Colonic mucosa (tissue), 4 donors: ENCODE measurements around the gene PLEKHN1. TPM values are rescaled to one million over a fixed set of nuclear protein-coding genes. Genes with fewer than 3 reads are reported as not detected.

Experiments
- DNase-seq: peaks from one replicate; pipeline ENCODE4 v3.0.0-alpha.2; 2020
- H3K27ac ChIP-seq: fragments of 200-600 bp; one replicate; pipeline ENCODE4 v1.8.0; 2021
- H3K27me3 ChIP-seq: fragments of 200-600 bp; one replicate; pipeline ENCODE4 v1.8.0; 2021
- H3K36me3 ChIP-seq: fragments of 200-600 bp; one replicate; pipeline ENCODE4 v1.8.0; 2021
- H3K4me1 ChIP-seq: fragments of 200-600 bp; one replicate; pipeline ENCODE4 v1.8.0; 2021; ENCODE audit warnings: mild to moderate bottlenecking
- H3K4me3 ChIP-seq: fragments of 200-600 bp; one replicate; pipeline ENCODE4 v1.8.0; 2021
- H3K9ac ChIP-seq, 2 donors: one replicate each; pipeline ENCODE4 v1.7.0; 2013; ENCODE audit warnings: control low read depth in 2 of 2, low read depth in 2 of 2, low read length in 2 of 2
- H3K9me3 ChIP-seq: fragments of 200-600 bp; one replicate; pipeline ENCODE4 v1.8.0; 2021
- CTCF ChIP-seq: fragments of 200-600 bp; IDR thresholded peaks from one replicate; pipeline ENCODE4 v1.8.0; 2022; ENCODE audit warnings: antibody characterized with exemption, mild to moderate bottlenecking
- intact Hi-C: fragments of 100-400 bp; cut with DNase I; formaldehyde crosslinking; loops from one replicate; pipeline ENCODE4 v1.14.1; 2022
- total RNA-seq, 2 donors: library from RNA; stranded (reverse); fragmentation: NEBNext Ultra II Directional in 1 of 2; extraction: Animal tissue kit (Norgen Biotek cat#: 25700) in 1 of 2; gene quantifications; one replicate each; pipeline ENCODE4 v1.2.1, GENCODE V29; 2021
- donor health status: healthy.
- donor health status: DM: no; HTN: no; CAD: no.
- donor health status: DM: no; HTN: no; CAD: no.

The PLEKHN1 gene
- total RNA-seq, 2 donors from 2014 or later: 0.61 to 0.64 TPM

- no peak for TF ChIP-seq CTCF
- no peak for DNase-seq
- H3K9me3 ChIP-seq: no peaks in the 10 kb centered on the region
- peaks cover 17% of the 10 kb centered on the region for H3K4me1 ChIP-seq
- peaks cover 71% of the 10 kb centered on the region for H3K27me3 ChIP-seq
- no peak overlapping the region for H3K9ac ChIP-seq
- H3K4me3 ChIP-seq: no peak overlapping the region
- H3K36me3 ChIP-seq: no peaks in the 10 kb centered on the region
- intact Hi-C loops: no loop called here
- H3K27ac ChIP-seq: no peak overlapping the region
These were observed 46.9 kb upstream of the PLEKHN1 start for GRCh38 chr1:919271-919872.

GRCh38 chr1:920010-920409 is 46.3 kb upstream of the PLEKHN1 start:
- no peak for TF ChIP-seq CTCF
- H3K4me3 ChIP-seq: no peak overlapping the region
- H3K9me3 ChIP-seq: no peaks in the 10 kb centered on the region
- H3K4me1 ChIP-seq: peaks cover 22% of the 10 kb centered on the region
- H3K27me3 ChIP-seq: peaks cover 76% of the 10 kb centered on the region
- DNase-seq: no peak
- H3K27ac ChIP-seq: no peak overlapping the region
- H3K9ac ChIP-seq: no peak overlapping the region
- no peaks in the 10 kb centered on the region for H3K36me3 ChIP-seq
- intact Hi-C loops: no loop called here

- H3K36me3 ChIP-seq: no peaks in the 10 kb centered on the region
- H3K9me3 ChIP-seq: no peaks in the 10 kb centered on the region
- no peak for TF ChIP-seq CTCF
- H3K9ac ChIP-seq: no peak overlapping the region
- DNase-seq: no peak
- intact Hi-C loops: no loop called here
- no peak overlapping the region for H3K4me3 ChIP-seq
- H3K4me1 ChIP-seq: peaks cover 22% of the 10 kb centered on the region
- H3K27ac ChIP-seq: no peak overlapping the region
- peaks cover 79% of the 10 kb centered on the region for H3K27me3 ChIP-seq
These were observed 45.8 kb upstream of the PLEKHN1 start for GRCh38 chr1:920521-920920.

GRCh38 chr1:921011-921837 is 45.1 kb upstream of the PLEKHN1 start:
- no peak overlapping the region for H3K4me3 ChIP-seq
- intact Hi-C loops: no loop called here
- H3K36me3 ChIP-seq: no peaks in the 10 kb centered on the region
- no peak overlapping the region for H3K9ac ChIP-seq
- H3K27ac ChIP-seq: no peak overlapping the region
- peaks cover 22% of the 10 kb centered on the region for H3K4me1 ChIP-seq
- no peak for TF ChIP-seq CTCF
- no peaks in the 10 kb centered on the region for H3K9me3 ChIP-seq
- DNase-seq: peak; percentile 69
- H3K27me3 ChIP-seq: peaks cover 84% of the 10 kb centered on the region

- H3K27me3 ChIP-seq: peaks cover 83% of the 10 kb centered on the region
- H3K27ac ChIP-seq: no peak within 1 kb of the TSS
- intact Hi-C loops: no loop called here
- peak within 1 kb of the TSS in 1 of 2 donors; percentile 43 for H3K9ac ChIP-seq
- no peaks in the 10 kb centered on the region for H3K9me3 ChIP-seq
- no peaks in the 10 kb centered on the region for H3K36me3 ChIP-seq
- DNase-seq: peak; percentile 85
- no peak for TF ChIP-seq CTCF
- peaks cover 22% of the 10 kb centered on the region for H3K4me1 ChIP-seq
- H3K4me3 ChIP-seq: peak within 1 kb of the TSS; percentile 34
These were observed 42.9 kb upstream of the PLEKHN1 start, which contains the start of gene SAMD11 for GRCh38 chr1:923131-923990. TSS of gene SAMD11 (plus strand) at chr1:923923. CDS start at chr1:924432, 509 bp downstream.
